Measurements from ENCODE around the gene MEIS1.

GRCh38 chr2:66431274-66431642, 3.7 kb upstream of the MEIS1 start:
- TF ChIP-seq POLR2A (IDR thresholded peaks at IDR 0.05) (no peak), CTCF (IDR thresholded peaks at IDR 0.05) (no peak)
